Measurements from ENCODE around the gene TMUB1.

- TF ChIP-seq CTCF (IDR thresholded peaks at IDR 0.05) = no peak
- TF ChIP-seq POLR2A (IDR thresholded peaks at IDR 0.05) = no peak
Observed at GRCh38 chr7:151129117-151129959, 46.0 kb upstream of the TMUB1 start.
